Embryonic facial prominence (tissue), 1 donor: ENCODE data around the gene NLRP9.
"Not testable (repeated sequence)": the region's sequence is repeated elsewhere in the genome, so short reads cannot be mapped to it uniquely, and the experiment has no call there.

Source experiments
- DNase-seq: peaks from one replicate; pipeline ENCODE4 v3.0.0-alpha.2; 2016; ENCODE audit errors: extremely low spot score

The NLRP9 gene

DNA sequence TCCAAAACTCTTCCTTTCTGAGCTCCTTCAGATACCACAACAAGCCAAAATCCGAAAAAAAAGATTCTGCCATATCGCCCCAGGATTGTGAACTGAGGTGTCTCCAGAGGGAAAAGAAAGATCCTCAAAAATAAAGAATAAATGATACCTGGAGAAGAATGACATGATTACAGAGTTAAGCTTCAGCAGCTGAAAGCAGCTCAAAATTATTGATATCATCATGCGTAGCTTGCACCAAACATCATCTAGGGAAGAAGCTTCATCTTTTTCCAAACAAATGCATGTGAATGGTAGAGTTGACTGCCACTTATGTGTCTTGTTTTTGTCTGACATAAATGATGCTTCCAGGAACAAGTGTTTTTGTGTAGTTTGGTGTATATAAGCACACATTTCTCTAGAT lies at the start of gene NLRP9:
Gene NLRP9 (minus strand): TSS at position 101 of the 400 bp plus-strand sequence. CDS start 28 bp downstream, at position 73.
- no peak for DNase-seq

DNA sequence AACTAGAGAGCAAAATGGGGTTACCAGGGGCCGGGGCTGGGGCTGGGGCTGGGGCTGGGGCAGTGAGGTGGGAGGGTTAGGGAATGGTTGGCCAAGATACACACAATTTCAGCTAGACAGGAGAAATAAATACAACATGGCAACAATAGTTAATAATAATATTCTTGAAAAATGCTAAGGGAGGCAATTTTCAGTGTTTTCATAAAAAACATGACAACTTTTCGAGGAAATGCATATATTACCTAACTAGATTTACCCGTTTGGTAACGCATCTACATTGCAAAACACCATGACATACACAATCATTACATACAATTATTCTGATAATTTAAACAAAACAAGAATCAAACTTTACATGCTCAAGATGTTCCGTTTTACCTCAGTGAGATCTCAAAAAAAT lies 42.9 kb upstream of the NLRP9 start:
- DNase-seq, result no peak

DNA sequence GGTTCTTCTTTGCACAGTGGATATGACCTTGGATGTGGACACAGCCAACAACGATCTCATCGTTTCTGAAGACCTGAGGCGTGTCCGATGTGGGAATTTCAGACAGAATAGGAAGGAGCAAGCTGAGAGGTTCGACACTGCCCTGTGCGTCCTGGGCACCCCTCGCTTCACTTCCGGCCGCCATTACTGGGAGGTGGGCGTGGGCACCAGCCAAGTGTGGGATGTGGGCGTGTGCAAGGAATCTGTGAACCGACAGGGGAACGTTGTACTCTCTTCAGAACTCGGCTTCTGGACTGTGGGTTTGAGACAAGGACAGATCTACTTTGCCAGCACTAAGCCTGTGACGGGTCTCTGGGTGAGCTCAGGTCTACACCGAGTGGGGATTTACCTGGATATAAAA lies 40.1 kb upstream of the NLRP9 start:
- no peak for DNase-seq

DNA sequence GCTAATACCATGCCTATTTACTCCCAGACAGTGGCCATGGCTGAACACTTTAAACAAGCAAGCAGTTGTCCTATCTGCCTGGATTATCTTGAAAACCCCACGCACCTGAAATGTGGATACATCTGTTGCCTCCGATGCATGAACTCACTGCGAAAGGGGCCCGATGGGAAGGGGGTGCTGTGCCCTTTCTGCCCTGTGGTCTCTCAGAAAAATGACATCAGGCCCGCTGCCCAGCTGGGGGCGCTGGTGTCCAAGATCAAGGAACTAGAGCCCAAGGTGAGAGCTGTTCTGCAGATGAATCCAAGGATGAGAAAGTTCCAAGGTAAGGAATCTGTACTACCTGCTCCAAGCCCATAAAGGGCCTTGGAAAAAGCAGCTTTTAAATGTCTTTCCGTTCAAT lies 39.3 kb upstream of the NLRP9 start:
- DNase-seq, result no peak

DNA sequence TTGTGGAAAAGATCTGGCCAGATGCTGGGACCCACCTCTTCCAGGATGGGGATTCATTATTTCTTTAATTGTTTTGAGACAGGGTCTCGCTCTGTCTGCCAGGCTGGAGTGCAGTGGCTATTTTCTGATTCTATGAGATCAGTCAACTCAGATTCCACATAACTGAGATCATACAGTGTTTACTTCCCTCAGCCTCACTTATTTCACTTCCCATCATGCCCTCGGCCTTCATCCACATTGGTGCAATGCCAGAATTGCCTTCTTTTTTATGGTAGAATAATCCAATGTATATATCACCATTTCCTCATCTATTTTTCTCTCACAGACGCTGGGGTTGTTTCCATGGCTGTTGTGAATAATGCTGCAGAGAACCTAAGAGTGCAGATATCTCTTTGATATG lies 31.4 kb upstream of the NLRP9 start:
- not testable (repeated sequence) for DNase-seq

DNA sequence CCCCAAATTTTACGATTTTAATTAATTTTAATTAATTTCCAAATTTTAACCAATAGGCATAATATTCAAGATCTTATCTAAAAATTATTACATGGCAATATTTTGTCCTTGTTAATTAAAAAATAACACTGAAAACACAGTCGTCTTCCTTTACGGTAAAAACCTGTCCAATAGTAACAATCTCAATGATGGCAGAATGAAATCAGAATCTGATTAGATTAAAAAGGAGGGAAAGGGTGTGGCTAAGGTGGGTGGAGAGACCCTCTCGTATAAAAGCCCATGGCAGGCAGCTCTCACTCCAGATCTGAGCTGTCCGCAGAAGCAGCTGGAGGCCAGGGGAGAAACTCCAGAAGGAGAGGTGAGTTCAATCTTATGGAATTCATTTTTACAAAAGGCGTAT lies 30.6 kb upstream of the NLRP9 start, which contains the start of gene RFPL4AL1:
Gene RFPL4AL1 (plus strand): TSS at position 301 of the 400 bp plus-strand sequence. CDS start 2,687 bp downstream, outside the sequence.
- DNase-seq, result not testable (repeated sequence)

DNA sequence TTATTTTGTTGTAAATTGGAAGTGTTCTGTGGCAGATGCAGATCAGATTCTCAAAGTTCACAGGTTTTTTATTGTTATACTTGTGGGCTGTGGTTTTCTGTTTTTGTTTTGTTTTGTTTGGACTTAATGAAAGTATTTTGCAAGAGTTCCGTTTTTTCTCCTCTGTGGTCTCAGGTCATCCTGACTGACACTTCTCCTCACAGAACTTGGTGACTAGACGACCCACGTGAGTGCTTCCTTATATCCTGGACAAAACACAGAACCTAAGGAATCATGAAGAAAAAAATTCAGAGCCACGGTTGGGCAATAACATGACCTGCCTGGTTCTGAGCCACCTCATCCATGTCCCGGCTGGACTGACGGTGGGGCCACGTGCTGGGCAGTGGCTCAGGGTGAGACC lies 28.3 kb upstream of the NLRP9 start:
- no peak for DNase-seq

DNA sequence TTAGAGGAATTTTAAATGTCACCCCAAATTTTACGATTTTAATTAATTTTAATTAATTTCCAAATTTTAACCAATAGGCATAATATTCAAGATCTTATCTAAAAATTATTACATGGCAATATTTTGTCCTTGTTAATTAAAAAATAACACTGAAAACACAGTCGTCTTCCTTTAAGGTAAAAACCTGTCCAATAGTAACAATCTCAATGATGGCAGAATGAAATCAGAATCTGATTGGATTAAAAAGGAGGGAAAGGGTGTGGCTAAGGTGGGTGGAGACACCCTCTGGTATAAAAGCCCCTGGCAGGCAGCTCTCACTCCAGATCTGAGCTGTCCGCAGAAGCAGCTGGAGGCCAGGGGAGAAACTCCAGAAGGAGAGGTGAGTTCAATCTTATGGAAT lies 20.6 kb upstream of the NLRP9 start, which contains the start of gene RFPL4A:
Gene RFPL4A (plus strand): TSS at position 301 of the 400 bp plus-strand sequence. CDS start 2,704 bp downstream, outside the sequence.
- DNase-seq, result not testable (repeated sequence)

DNA sequence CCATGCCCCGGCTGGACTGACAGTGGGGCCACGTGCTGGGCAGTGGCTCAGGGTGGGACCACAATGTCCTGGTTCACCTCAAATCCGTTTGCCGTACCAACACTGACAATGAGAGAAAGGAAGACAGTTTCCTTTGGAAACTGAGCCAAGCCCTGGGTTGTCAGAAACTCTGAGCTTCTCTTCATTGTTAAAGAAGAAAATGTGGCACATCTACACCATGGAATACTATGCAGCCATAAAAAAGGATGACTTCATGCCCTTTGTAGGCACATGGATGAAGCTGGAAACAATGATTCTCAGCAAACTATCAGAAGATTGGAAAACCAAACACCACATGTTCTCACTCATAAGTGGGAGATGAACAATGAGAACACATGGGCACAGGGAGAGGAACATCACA lies 18.6 kb upstream of the NLRP9 start:
- not testable (repeated sequence) for DNase-seq

DNA sequence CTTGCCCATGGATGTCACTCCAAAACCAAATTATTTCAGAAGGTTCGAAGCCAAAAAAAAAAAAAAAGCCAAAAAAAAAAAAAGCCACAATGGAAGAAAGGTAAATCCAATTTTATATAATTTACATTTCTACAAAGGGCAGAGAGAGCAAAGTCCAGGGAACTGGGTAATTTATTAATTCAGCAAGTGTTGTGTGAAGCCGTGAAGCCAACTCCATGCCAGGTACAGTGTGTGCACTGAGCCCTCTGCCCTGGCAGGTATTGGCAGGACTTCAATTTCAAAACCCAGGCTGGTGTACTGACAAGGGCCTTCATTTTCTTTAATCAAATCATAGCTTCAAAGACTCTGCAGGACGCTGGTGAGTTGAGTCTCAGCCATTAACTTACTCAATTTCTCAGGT lies 15.2 kb upstream of the NLRP9 start:
- DNase-seq, result no peak

DNA sequence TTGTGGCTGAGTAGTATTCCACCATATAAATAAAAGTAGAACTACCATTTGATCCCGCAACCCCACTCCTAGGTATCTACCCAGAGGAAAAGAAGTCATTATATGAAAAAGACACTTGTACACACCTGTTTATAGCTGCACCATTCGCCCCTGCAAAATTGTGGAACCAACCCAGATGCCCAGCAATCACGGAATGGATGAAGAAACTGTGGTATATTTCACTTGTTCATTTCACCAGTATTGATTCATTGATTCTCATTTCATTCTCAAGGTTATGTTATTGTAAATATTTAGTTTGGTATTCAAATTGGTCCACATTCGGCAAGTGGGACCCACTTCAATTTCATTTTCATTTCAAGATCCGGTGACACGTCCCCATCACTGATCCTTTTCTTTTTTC lies 12.5 kb upstream of the NLRP9 start:
- no peak for DNase-seq

DNA sequence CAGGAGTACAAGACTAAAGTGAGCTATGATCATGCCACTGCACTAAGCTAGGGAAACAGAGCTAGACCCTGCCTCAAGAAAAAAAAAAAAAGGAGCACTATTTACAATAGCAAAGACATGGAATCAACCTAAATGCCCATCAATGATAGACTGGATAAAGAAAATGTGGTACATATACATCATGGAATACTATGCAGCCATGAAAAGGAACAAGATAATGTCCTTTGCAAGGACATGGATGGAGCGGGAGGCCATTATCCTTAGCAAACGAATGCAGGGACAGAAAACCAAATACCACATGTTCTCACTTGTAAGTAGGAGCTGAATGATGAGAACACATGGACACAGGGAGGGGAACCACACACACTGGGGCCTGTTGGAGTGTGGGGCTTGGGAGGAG lies 7.8 kb downstream of the NLRP9 start:
- not testable (repeated sequence) for DNase-seq

DNA sequence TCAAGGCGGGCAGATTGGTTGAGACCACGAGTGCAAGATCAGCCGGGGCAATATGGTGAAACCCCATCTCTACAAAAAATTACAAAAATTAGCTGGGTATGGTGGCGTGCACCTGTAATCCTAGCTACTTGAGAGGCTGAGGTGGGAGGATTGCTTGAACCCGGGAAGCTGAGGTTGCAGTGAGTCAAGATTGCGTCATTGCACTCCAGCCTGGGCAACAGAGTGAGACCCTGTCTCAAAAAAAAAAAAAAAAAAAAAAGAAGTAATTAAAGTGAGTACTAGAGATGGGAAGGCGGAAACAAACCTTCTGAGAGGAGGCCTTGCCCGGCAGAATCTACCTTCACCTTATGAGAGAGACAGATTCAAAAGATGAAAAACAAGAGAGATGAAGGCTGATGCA lies 14.7 kb downstream of the NLRP9 start:
- DNase-seq, result no peak

DNA sequence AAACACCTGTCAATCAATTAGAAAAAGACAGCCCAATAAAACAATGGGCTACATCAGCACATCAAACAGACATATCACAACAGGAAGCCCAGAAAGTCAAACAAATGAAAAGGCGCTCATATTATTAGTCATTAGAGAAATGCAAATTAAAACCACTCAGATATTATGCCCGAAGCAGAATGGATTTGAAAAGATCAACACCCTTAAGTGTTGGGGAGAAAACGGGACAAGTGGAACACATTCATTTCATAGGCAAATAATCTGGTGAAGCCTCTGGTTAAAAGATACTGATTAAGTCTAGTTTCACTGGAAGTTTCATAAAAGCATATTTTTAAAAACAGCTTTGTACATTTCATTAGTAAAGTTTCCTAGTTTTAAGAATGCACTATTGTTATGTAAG lies 17.4 kb downstream of the NLRP9 start:
- DNase-seq, result no peak

DNA sequence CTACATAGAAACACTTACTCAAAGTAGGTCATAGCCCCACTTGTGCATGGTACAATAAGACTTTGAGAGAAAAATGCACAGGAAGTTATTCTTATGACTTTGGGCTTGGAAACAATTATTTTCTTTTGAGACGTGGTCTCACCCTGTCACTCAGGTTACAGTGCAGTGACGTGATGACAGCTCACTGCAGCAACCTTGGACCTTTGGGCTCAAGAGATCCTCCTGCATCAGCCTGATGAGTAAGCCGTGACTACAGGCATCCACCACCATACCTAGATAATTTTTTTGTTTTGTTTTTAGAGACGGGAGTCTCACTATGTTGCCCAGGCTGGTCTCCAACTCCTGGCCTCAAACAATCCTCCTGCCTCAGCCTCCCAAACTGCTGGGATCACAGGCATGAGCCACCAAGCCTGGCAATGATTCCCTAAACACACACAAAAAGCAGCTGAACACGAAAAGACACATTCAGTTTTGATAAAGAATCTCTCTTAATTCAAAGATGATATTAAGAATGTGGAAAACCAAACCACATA lies 17.9 kb downstream of the NLRP9 start:
- no peak for DNase-seq

DNA sequence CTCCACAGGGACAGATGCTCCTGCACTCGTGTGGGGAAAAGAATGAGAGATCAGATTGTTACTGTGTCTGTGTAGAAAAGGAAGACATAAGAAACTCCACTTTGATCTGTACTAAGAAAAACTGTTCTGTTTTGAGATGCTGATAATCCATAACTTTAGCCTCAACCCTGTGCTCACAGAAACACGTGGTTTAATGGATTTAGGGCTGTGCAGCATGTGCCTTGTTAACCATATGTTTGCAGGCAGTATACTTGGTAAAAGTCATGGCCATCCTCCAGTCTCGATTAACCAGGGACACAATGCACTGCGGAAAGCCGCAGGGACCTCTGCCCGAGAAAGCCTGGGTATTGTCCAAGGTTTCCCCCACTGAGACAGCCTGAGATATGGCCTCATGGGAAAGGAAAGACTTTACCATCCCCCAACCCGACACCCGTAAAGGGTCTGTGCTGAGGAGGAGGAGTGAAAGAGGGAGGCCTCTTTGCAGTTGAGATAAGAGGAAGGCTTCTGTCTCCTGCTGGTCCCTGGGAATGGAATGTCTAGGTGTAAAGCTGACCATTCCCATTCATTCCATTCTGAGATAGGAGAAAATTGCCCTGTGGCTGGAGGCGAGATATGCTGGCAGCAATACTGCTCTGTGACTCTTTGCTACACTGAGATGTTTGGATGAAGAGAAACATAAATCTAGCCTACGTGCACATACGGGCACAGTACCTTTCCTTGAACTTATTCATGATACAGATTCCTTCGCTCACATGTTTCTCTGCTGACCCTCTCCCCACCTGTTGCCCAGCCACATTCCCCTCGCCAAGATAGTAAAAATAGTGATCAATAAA lies 20.1 kb downstream of the NLRP9 start:
- DNase-seq, result not testable (repeated sequence)

DNA sequence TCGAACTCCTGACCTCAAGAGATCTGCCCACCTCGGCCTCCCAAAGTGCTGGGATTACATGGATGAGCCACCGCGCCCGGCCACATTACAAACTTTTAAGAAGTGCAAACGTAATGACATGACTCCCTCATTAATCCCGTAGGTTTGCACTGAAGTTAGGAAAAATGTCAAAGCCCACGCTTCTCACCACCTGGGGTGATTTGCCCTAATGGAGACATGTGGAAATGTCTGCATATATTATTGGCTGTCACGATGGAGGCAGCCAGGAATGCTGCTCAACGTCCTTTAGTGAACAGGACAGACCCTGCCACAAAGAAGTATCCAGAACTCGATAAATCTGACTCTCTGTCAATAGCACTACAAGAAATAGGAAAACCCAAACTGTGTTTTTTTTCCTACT lies 21.0 kb downstream of the NLRP9 start:
- DNase-seq, result no peak

DNA sequence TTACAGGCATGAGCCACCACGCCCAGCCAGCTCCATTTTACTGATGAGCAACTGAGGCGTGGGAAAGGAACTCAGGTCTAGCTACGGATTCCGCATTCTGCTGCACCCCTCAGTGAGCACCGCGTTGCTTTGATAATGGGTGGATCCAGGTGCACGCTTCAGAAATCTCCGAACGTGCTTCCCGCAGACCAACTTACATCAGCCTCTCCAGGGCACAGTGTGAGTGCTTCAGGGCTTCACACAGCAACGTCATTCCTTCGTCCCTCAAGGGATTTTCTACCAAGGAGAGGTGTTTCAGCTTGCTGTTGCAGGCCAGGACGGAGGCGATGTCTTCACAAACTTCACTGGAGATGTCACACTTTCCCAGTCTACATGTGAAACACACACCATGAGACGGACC lies 21.7 kb downstream of the NLRP9 start:
- DNase-seq, result no peak

DNA sequence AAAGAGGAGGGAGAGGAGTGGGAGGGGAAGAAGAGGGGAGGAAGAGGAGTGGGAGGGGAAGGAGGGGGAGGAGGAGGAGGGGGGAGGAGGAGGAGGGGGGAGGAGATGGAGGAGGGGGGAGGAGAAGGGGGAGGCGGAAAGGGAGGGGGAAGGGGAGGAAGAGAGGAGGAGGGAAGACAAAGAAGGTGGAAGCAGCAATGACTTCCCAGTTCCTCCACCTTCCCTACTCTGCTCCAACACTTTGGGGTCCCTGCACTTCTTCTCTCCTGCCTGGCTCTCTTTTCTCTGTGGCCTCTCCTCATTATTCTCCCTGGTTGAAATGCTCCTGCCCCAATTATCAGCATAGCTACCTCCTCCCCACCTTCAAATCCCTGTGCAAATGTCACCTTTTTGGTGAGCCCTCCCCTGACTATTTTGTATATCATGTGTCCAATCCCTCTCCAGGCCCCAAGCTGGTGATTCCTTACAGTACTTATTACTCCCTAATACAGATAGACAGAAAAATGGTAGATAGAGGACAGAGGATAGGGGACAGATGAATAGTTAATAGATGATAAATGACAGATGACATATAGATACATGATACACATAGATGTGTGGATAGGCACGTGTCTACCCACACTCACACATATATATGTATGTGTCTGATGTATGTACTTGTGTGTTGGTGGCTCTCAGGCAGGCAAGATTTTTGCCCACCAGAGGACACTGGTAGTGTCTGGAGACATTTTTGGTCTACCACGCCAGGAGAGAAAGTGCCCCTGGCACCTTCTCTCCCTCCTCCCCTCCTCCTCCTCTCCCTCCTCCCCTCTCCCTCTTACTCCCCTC lies 25.2 kb downstream of the NLRP9 start:
- no peak for DNase-seq

DNA sequence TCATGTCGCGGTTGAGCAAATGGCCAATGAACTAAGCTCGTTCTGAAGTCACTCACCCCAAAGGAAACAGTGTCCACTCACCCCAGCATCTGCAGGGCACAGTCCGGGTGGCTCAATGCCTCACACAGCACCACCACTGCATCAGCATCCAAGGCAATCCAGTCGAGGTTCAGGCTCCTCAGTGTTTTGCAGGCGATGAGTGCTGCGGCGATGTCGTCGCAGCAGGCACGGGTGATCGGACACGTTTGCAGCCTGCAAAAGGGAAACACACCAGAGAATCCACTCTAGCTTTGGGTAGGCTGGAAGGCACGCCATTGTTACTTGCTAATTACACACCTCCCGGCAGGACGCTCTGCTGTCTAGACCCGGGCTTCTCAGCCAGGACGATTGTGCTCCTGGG lies 26.5 kb downstream of the NLRP9 start:
- no peak for DNase-seq

DNA sequence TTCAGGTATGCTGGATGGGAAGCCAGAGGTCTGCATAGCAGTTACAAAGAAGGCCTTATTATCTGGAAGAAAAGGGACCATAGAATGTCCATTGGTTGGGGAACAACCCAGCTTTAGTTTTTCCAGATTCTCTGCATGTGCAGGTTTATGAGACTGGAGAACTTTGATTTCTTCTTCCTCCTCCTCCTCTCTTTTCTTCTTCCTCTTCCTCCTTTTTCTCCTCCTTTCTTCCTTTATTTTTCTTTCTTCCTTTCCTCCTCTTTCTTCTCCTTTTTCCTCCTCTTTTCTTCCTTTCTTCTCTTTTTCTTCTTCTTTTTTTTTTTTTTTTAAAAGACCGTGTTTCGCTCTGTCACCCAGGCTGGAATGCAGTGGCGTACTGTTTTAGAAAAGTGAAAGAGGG lies 32.2 kb downstream of the NLRP9 start:
- DNase-seq, result no peak

DNA sequence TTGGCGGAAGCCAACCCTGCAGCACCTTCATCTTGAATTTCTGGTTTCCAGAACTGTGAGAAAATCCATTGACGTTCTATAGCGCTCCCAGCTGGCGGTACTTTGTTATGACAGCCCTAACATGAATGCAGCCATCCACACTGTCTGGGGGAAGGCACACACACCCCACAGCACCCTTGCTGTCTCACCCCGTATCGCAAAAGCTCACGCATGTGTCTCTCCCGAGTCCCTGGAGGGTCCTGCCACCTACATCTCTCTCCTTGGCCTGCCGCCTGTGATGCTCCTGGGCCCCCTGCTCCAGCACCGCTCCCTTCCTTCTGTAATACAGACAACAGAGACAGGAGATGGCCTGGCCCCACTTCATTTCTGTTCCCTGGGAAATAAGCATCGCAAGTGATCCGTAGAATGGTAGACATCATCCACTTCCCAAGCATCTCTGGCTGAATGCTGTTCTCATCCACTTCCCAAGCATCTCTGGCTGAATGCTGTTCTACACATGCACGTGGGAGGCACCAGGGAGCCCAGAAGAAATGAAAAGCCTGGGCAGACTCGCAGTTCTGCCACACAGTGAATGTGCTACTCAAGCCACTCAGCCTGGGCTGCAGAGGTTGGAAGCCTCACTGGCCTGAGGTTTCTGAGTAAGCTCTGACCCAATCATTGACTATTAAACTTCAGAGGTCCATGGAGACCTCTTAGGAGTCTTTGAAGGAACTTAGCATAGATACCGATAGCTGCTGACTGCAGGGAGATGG lies 33.5 kb downstream of the NLRP9 start:
- no peak for DNase-seq
